Ascending aorta (tissue), 2 donors: Measurements from ENCODE around the gene CTSW. TPM values are rescaled to one million over a fixed set of nuclear protein-coding genes. Genes with fewer than 3 reads are reported as not detected.
A peak's percentile ranks its signal among the peaks of the same experiment; 100 is the strongest.

Experiments
- DNase-seq, 2 donors: peaks; one replicate each; pipeline ENCODE4 v3.0.0-alpha.2; 2019; ENCODE audit warnings: low spot score in 2 of 2
- H3K27ac ChIP-seq, 2 donors: fragments of 200-600 bp; sonication (generic); one replicate each; pipeline ENCODE4 v1.5.1; 2016 to 2017; ENCODE audit warnings: mild to moderate bottlenecking in 1 of 2
- H3K27me3 ChIP-seq: fragments of 200-600 bp; sonication (generic); one replicate; pipeline ENCODE4 v1.5.1; 2017
- H3K36me3 ChIP-seq, 2 donors: fragments of 200-600 bp; sonication (generic); one replicate each; pipeline ENCODE4 v1.5.1; 2016
- H3K4me1 ChIP-seq, 2 donors: fragments of 200-600 bp; sonication (generic); one replicate each; pipeline ENCODE4 v1.5.1; 2016 to 2017; ENCODE audit warnings: mild to moderate bottlenecking in 1 of 2
- H3K4me3 ChIP-seq, 2 donors: fragments of 200-600 bp; sonication (generic); one replicate each; pipeline ENCODE4 v1.5.1; 2016 to 2017; ENCODE audit warnings: mild to moderate bottlenecking in 1 of 2
- H3K9me3 ChIP-seq, 2 donors: fragments of 200-600 bp; sonication (generic); one replicate each; pipeline ENCODE4 v1.5.1; 2016
- intact Hi-C: fragments of 100-400 bp; cut with DNase I; formaldehyde crosslinking; loops from one replicate; pipeline ENCODE4 v1.15.1; 2023
- total RNA-seq: library from RNA; depleted of rRNA; stranded (reverse); fragments of >200 nt; gene quantifications from one replicate; pipeline ENCODE4 v1.1.0, GENCODE V29; 2016
- TF ChIP-seq, protein P1 (sequence below), 3 experiments: fragments of 200-600 bp in 2 of 3; fragments of 450-650 bp in 1 of 3; sonication (generic) in 2 of 3; IDR thresholded peaks; one replicate each; pipeline ENCODE4 v1.5.1; 2016 to 2019; ENCODE audit warnings: antibody characterized with exemption in 3 of 3, mild to moderate bottlenecking in 1 of 3, moderate library complexity in 1 of 3

Gene CTSW
- total RNA-seq, 1 donor from 2014 or later: not detected

DNA sequence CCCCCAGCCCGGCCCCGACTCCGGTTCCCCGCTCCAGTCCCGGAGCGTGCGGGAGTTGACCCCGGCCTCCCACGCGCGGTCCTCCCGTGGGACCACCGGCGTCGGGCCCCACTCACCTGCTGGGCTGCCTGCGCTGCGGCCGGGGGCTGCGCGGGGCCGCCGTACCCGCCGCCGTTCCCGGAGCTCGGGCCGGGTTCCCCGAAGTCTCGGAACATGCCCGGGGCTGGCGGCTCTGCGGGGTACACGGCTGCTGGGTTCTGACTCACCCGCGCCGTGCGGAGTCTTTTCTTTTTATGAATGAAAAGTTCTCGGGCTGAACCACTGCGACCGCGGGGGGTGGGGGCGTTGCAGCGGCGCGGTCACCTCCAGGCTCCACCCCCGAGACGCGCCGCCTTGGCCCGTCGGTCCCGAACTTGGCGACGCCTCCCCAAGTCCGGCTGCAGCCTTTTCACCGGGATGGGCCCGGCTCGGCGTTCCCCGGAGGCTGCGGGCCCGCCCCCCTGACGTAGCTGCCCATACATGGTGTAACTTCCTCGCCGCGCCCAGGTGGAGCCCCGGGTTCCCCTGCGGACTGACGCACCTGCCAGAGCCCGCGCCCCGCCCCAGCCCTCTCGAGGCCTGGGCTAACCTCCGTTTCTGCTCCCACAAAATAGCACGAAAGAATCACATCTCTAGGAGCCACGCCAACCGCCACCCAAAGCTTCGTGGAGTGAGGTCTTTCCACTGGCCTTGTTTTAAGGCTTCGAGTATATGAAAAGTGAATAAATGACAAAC lies 20.7 kb downstream of the CTSW start, which contains the start of gene FOSL1:
TSS of gene FOSL1 (minus strand) at position 264 of the 774 bp plus-strand sequence. CDS start at position 215, 49 bp downstream.
- Histone ChIP-seq H3K4me3 (peak within 1 kb of the TSS; percentile 70 to 80), H3K27ac (peak within 1 kb of the TSS; percentile 84 to 85), H3K36me3 (no peaks in the 10 kb centered on the region), H3K27me3 (no peaks in the 10 kb centered on the region), H3K4me1 (peaks cover 7 to 20% of the 10 kb centered on the region in 2 donors), H3K9me3 (no peaks in the 10 kb centered on the region)
- TF ChIP-seq, protein P1, sequence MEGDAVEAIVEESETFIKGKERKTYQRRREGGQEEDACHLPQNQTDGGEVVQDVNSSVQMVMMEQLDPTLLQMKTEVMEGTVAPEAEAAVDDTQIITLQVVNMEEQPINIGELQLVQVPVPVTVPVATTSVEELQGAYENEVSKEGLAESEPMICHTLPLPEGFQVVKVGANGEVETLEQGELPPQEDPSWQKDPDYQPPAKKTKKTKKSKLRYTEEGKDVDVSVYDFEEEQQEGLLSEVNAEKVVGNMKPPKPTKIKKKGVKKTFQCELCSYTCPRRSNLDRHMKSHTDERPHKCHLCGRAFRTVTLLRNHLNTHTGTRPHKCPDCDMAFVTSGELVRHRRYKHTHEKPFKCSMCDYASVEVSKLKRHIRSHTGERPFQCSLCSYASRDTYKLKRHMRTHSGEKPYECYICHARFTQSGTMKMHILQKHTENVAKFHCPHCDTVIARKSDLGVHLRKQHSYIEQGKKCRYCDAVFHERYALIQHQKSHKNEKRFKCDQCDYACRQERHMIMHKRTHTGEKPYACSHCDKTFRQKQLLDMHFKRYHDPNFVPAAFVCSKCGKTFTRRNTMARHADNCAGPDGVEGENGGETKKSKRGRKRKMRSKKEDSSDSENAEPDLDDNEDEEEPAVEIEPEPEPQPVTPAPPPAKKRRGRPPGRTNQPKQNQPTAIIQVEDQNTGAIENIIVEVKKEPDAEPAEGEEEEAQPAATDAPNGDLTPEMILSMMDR (IDR thresholded peaks at IDR 0.05): no peak
- DNase-seq: peak; percentile 80 to 96
- intact Hi-C loops: loop anchor here (1.0 kb wide), 3 partner anchors 10 to 19 kb away; partner anchors contain the start of genes C11orf68, CCDC85B and DRAP1

DNA sequence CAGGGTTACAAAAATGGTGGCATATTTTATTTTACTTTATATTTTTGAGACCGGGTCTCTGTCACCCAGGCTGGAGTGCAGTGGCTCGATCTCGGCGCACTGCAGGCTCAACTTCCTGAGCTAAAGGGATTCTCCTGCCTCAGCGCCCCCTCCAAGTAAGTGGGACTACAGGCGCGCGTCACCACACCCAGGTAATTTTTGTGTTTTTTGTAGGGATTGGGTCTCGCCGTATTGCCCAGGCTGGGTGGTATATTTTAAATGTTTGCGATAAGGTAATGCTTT lies 21.2 kb downstream of the CTSW start:
- no peak for DNase-seq
- H3K9me3 ChIP-seq: no peaks in the 10 kb centered on the region
- H3K4me3 ChIP-seq: peak overlapping the region; percentile 70 to 80
- no peaks in the 10 kb centered on the region for H3K27me3 ChIP-seq
- H3K27ac ChIP-seq: peak overlapping the region; percentile 84 to 85
- TF ChIP-seq, protein P1 (IDR thresholded peaks at IDR 0.05): no peak
- no peaks in the 10 kb centered on the region for H3K36me3 ChIP-seq
- H3K4me1 ChIP-seq: peaks cover 7 to 20% of the 10 kb centered on the region in 2 donors
- intact Hi-C loops: loop anchor here (1.0 kb wide), 4 partner anchors 10 to 18 kb away; partner anchors contain the start of genes C11orf68, CCDC85B and DRAP1

DNA sequence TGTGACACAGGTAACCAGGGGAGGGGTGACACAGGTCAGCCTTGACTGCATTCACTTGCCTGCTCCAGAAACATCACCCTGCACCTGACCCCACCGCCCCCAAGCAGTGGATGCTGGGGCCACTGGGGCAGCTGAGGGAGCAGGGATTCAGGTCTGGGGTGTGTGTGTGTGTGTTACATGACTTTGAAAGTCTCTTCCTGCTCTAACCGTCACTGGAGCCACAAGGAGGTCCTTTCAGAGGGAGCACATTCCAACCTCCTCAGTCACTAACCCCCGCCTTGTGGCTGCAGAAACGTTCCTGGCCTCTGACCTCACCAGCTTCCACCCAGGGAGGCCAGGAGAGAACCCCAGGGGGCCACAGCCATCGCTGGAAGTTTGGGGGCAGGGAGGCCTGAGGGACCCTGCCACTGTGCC lies 23.4 kb downstream of the CTSW start:
- Histone ChIP-seq H3K27me3 (no peaks in the 10 kb centered on the region), H3K4me1 (peaks cover 7 to 13% of the 10 kb centered on the region in 2 donors), H3K9me3 (no peaks in the 10 kb centered on the region), H3K4me3 (no peak overlapping the region), H3K36me3 (no peaks in the 10 kb centered on the region), H3K27ac (no peak overlapping the region)
- intact Hi-C loops: no loop called here
- DNase-seq: no peak
- TF ChIP-seq, protein P1 (IDR thresholded peaks at IDR 0.05): no peak

DNA sequence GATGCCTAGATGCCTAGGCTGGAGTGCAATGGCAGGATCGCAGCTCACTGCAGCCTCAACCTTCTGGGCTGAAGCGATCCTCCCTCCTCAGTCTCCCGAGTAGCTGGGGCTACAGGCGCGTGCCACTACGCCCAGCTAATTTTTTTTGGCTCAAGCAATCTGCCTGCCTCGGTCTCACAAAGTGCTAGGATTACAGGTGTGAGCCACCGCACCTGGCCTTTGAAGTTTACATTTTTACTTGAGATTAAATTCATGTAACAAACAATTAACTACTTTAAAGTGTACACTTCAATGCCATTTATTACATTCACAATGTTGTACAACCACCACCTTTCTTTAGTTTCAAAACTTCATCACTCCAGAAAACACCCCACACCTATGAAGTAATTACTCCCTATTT lies 24.1 kb downstream of the CTSW start:
- H3K4me1 ChIP-seq: peaks cover 7 to 13% of the 10 kb centered on the region in 2 donors
- H3K36me3 ChIP-seq: no peaks in the 10 kb centered on the region
- H3K4me3 ChIP-seq: no peak overlapping the region
- intact Hi-C loops: no loop called here
- H3K9me3 ChIP-seq: no peaks in the 10 kb centered on the region
- H3K27me3 ChIP-seq: no peaks in the 10 kb centered on the region
- no peak for DNase-seq
- TF ChIP-seq, protein P1 (IDR thresholded peaks at IDR 0.05): no peak
- no peak overlapping the region for H3K27ac ChIP-seq

DNA sequence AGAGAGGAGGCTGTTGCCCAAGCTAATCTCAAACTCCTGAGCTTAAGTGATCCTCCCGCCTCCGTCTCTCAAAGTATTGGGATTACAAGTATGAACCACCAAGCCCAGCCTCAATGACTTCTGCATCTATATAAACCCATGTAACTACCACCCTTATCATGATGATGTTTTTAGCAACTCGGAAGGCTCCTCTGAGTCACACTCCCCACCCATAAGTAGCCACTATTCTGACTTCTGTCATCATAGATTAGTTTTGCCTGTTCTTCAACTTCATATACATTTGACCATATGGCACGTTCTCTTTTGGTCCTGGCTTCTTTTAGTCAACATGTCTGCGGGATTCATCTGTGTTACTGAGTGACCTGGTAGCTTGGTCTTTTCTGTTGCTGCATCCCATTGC lies 27.0 kb downstream of the CTSW start:
- no peak for DNase-seq
- intact Hi-C loops: no loop called here
- H3K27ac ChIP-seq: no peak overlapping the region
- TF ChIP-seq, protein P1 (IDR thresholded peaks at IDR 0.05): no peak
- no peaks in the 10 kb centered on the region for H3K9me3 ChIP-seq
- H3K4me1 ChIP-seq: peaks cover 0 to 6% of the 10 kb centered on the region in 2 donors
- no peaks in the 10 kb centered on the region for H3K36me3 ChIP-seq
- H3K27me3 ChIP-seq: no peaks in the 10 kb centered on the region
- H3K4me3 ChIP-seq: no peak overlapping the region
